Stimulated activated CD4-positive, alpha-beta T cell treated with anti-CD3 and anti-CD28 coated beads, Interleukin-4, amount 100 ng/mL, for 1 hour (primary cell): ENCODE results near the gene APOBEC3G.
A peak's percentile ranks its signal among the peaks of the same experiment; 100 is the strongest.

Experiments
- DNase-seq: peaks from one replicate; pipeline ENCODE4 v3.0.0-alpha.2; 2020

The APOBEC3G gene

DNA sequence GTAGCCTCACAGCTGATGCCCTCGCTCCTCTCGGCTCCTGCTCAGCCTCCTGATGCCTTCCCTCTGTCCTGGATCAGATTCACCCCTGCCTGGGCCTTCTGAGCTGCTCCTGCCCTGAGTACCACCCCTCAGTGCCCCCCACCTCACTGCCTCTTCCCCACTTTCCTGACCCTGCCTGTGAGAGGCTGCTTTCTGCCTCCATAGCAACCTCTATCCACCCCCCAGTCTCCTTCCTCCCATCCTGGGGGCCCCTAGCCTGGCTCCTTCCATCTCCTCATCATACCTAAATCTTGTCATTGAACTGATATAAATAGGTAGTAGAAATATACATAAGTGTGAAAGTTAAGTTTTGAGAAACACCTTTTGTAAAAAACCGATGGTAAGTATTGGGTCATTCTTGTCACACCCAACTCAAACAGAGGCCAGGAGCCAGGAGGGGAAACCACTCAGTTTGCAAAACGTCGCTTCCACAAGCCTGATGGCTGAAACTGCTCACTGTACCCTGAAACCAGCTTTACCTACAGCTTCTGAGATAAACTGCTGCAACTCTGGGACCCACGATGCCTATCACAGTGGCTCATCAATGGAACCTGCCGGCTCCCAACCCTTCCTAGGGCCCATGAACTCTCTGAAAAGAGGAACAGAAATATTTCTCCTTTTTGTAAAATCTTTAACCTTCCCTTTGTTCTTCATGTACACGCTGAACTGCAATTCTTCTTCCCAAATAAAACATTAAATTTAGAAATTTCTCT lies 15.2 kb downstream of the APOBEC3G start:
- no peak for DNase-seq

- no peak for DNase-seq
Measured at GRCh38 chr22:39094717-39095389, 17.8 kb downstream of the APOBEC3G start.

GRCh38 chr22:39095971-39096370 lies 18.9 kb downstream of the APOBEC3G start:
- DNase-seq, result no peak

DNA sequence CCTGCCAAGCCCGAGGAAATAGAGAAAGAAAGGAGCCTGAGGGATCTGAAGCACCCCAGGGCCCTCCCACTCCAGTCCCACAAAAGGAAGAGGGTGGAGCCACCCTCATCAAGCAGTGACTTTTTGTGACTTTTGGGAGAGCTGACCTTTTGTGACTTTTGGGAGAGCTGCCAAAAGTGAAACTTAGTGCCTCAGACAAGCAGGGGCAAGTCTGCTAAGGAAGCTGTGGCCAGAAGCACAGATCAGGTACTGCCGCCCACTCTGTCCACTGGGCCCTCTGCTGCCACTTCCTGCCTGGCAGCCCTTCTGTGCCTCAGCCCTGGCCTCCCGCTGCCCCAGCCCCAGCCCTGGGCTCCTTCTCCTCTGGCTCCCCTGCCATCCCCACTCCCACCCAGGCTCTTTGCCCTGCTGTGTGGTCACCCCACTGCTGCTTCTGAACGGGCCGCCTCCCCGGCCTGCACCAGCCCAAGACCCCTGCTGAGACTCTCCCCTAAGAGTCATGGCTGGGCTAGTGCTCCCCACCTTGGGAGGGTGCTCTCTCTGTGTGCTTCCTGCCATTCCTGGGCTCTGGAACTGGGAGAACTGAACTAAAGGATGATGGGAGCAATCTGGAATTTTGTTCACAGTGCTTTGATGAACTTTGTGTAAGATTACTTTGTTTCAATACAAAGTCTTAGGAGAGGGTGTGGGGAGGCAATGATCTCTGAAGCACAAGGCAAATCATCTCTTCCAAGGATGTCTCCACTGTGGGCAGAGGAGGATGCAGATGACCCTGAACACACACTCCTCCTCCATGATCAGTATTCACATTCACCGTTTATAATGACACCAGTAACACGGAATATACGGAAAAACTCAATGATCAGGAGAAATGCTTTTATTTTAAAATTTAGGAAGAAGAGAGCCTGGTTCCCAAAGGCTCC lies 20.3 kb downstream of the APOBEC3G start, which contains the start of gene APOBEC3H:
APOBEC3H (plus strand) TSS at position 147 of the 923 bp plus-strand sequence. CDS start 3,035 bp downstream, outside the sequence.
- no peak for DNase-seq

DNA sequence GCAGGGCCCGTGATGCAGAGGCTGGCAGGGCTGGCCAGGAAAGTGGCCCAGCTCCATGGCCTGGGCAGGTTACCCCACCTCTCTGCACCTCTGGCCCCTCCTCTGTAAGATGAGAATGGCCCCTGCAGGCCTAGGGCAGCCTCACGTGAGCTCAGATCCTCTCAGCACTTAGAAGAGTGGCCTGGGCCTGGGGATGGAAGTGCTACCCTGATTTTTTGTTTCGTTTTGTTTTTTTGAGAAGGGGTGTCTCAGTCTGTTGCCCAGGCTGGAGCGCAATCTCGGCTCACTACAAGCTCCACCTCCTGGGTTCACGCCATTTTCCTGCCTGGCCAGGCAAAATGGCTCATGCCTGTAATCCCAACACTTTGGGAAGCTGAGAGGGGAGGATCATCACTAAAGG lies 21.0 kb downstream of the APOBEC3G start:
- no peak for DNase-seq

DNA sequence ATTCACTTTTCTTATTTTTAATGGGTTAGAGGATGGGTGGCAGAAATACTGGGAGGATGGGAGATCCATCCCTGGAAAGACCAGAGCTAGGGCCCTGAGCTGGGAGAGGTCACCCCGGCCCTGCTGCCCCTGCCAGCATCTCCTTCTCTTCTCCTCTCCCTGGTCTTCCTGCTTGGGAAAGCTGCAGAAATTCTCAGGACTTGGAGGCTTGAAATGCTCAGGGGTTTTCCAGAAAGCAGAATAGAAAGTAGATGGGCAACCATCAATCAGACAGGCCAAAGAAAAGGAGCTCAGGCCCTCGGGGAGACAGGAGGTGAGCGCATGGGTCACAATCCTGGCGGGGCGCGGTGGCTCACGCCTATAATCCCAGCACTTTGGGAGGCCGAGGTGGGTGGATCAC lies 21.5 kb downstream of the APOBEC3G start:
- no peak for DNase-seq

- DNase-seq, result no peak
Measured at GRCh38 chr22:39101226-39101625, 24.2 kb downstream of the APOBEC3G start.

DNA sequence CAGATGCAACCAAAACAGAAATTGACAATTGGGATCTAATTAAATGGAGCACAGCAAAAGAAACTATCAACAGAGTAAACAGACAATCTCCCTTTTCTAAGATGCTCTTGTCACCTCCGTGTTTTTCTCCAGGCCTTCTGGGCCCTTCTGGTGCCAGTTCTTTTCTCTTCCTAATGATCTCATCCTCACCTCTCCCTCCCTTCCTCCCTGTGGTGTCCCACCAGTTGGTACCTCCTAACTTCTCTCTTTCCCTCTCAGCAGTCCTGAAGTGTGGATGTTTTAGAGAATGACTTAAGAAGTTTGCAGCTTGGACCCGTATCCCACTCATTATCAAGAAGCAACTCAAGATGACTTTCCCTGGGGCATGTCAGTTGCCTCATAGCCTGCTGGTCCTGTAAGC lies 26.4 kb downstream of the APOBEC3G start:
- no peak for DNase-seq

- DNase-seq, result no peak
Measured at GRCh38 chr22:39106326-39106725, 29.3 kb downstream of the APOBEC3G start.

- DNase-seq, result no peak
Measured at GRCh38 chr22:39108487-39108886, 31.4 kb downstream of the APOBEC3G start.

- DNase-seq, result no peak
Measured at GRCh38 chr22:39109361-39109760, 32.3 kb downstream of the APOBEC3G start.

GRCh38 chr22:39110631-39111561 lies 33.8 kb downstream of the APOBEC3G start:
- DNase-seq, result no peak

DNA sequence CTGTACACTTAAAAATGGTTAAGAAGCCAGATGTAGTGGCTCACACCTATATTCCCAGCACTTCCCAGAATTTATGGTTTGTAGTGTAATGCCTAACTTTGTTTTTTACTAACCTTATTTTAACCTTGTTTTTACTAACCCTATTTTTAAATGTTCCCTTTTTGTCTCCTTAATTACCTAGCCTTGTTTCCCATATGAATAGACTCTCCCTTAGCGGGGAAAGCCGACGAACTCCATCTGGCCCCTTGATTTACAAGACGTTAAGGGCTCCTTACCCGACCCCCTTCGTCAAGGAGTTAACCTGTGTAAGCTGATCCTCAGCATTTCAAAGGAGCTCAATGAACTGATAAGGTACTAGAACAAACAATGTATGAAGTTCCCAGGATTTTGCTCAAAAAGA lies 37.0 kb downstream of the APOBEC3G start:
- DNase-seq, result no peak

GRCh38 chr22:39115570-39115969 lies 38.5 kb downstream of the APOBEC3G start:
- DNase-seq, result no peak

DNA sequence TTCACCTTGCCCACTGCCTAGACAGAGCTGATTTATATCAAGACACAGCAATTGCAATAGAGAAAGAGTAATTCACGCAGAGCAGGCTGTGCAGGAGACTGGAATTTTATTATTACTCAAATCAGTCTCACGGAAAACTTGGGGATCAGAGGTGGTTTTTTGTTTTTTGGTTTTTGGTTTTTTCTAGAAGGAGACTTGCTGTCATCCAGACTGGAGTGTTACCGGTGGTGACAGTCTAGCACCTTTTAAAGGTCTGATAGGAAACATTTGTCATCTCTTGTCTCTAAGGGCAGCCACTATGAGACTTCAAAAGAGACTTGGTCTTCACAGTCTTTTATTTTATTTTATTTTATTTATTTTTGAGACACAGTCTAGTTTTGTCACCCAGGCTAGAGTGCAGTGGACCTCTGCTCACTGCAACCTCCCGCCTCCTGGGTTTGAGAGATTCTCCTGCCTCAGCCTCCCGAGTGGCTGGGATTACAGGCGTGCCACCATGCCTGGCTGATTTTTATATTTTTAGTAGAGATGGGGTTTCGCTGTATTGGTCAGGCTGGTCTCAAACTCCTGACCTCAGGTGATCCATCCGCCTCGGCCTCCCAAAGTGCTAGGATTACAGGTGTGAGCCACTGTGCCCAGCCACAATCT lies 39.0 kb downstream of the APOBEC3G start:
- no peak for DNase-seq

- peak; percentile 62 for DNase-seq
Measured at GRCh38 chr22:39117585-39118191, 40.6 kb downstream of the APOBEC3G start.

DNA sequence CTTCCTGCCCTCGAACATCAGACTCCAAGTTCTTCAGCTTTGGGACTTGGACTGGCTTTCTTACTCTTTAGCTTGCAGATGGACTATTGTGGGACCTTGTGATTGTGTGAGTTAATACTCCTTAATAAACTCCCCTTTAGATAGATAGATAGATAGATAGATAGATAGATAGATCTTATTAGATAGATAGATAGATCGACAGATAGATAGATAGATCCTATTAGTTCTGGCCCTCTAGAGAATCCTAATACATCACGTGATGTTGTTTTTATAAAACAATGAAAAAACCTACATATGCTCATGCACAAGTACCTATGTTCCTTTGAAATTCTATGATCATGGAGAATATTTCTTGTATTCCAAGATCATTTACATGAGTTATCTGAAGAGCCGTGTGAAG lies 43.9 kb downstream of the APOBEC3G start:
- DNase-seq, result no peak

GRCh38 chr22:39122772-39123470 lies 45.8 kb downstream of the APOBEC3G start:
- no peak for DNase-seq

- DNase-seq, result no peak
Measured at GRCh38 chr22:39123751-39124581, 46.9 kb downstream of the APOBEC3G start.

GRCh38 chr22:39125622-39126021 lies 48.5 kb downstream of the APOBEC3G start:
- DNase-seq, result no peak
